Measurements from ENCODE around the gene ATXN1.

ATXN1 gene

GRCh38 chr6:16700202-16700915 lies 60.9 kb downstream of the ATXN1 start:
- ChIA-PET CTCF (interaction anchor here (0.7 kb wide), 1 partner anchor 46 kb away, joined by 3 read pairs; no protein-coding TSS in a partner anchor), POLR2A (no interaction called here)
- Histone ChIP-seq H3K4me1 (ENCODE audit: control insufficient read depth, insufficient read depth, low read length) (peaks cover 39% of the 10 kb centered on the region), H3K36me3 (ENCODE audit: control insufficient read depth in 2 of 2, insufficient read depth in 1 of 2, low read length in 2 of 2) (no peaks in the 10 kb centered on the region), H3K27ac (ENCODE audit: extremely low read depth, low read depth, low read length) (no peak overlapping the region; the same call in 1 of the 2 replicates), H3K9me3 (ENCODE audit: control insufficient read depth, insufficient read depth, low read depth, low read length) (no peaks in the 10 kb centered on the region), H3K4me3 (ENCODE audit: low read depth, low read length) (no peak overlapping the region)
- no peak for TF ChIP-seq ZNF266 (tag by site-specific recombination; IDR thresholded peaks at IDR 0.05; ENCODE audit: low read depth)
- TF ChIP-seq ZBTB17 (tag by site-specific recombination; IDR thresholded peaks at IDR 0.05) = peak; percentile 15; the same call in 1 of the 2 replicates
- TF ChIP-seq ZNF600 (tag by site-specific recombination; IDR thresholded peaks at IDR 0.05) = peak; percentile 78
- TF ChIP-seq ZFHX2 (tag by site-specific recombination; conservative IDR thresholded peaks at IDR 0.05) = peak; percentile 58; the same call in 1 of the 2 replicates
- no peak for TF ChIP-seq ZNF830 (tag by site-specific recombination; IDR thresholded peaks at IDR 0.05; ENCODE audit: low read depth)
- TF ChIP-seq ZNF423 (tag by site-specific recombination; IDR thresholded peaks at IDR 0.05) = no peak
- TF ChIP-seq ZNF658 (tag by site-specific recombination; IDR thresholded peaks at IDR 0.05) = no peak
- TF ChIP-seq GLIS2 (tag by site-specific recombination; IDR thresholded peaks at IDR 0.05) = no peak
- no peak for TF ChIP-seq REPIN1 (tag by site-specific recombination; IDR thresholded peaks at IDR 0.05; ENCODE audit: low read depth)
- TF ChIP-seq RBAK (tag by site-specific recombination; IDR thresholded peaks at IDR 0.05) = no peak
- peak; percentile 2; the same call in 1 of the 2 replicates for TF ChIP-seq TCF7L2 (IDR thresholded peaks at IDR 0.05; ENCODE audit: borderline replicate concordance, low read depth, low read length)
- peak; percentile 57 for TF ChIP-seq ZNF341 (tag by site-specific recombination; IDR thresholded peaks at IDR 0.05; ENCODE audit: low read depth)

- POLR2A ChIA-PET = interaction anchor here (1.4 kb wide), 1 partner anchor 64 kb away, joined by 6 read pairs; no protein-coding TSS in a partner anchor
- H3K36me3 ChIP-seq (ENCODE audit: control insufficient read depth in 2 of 2, insufficient read depth in 1 of 2, low read length in 2 of 2) = no peaks in the 10 kb centered on the region
- no peak overlapping the region for H3K4me3 ChIP-seq (ENCODE audit: low read depth, low read length)
- H3K9me3 ChIP-seq (ENCODE audit: control insufficient read depth, insufficient read depth, low read depth, low read length) = no peaks in the 10 kb centered on the region
- H3K4me1 ChIP-seq (ENCODE audit: control insufficient read depth, insufficient read depth, low read length) = peaks cover 32% of the 10 kb centered on the region
- TF ChIP-seq PRDM6 (tag by site-specific recombination; IDR thresholded peaks at IDR 0.05) (peak; percentile 64), ZSCAN4 (tag by site-specific recombination; IDR thresholded peaks at IDR 0.05) (no peak), ZBTB17 (tag by site-specific recombination; IDR thresholded peaks at IDR 0.05) (0 out of 2 replicates have a peak, but pooled peaks have one; percentile 13), ZNF10 (tag by site-specific recombination; IDR thresholded peaks at IDR 0.05) (peak; percentile 56; the same call in 1 of the 2 replicates)
- no peak overlapping the region; the same call in 1 of the 2 replicates for H3K27ac ChIP-seq (ENCODE audit: extremely low read depth, low read depth, low read length)
- CTCF ChIA-PET = interaction anchor here (0.6 to 1.3 kb wide), 5 partner anchors 9 to 65 kb away, joined by 3 to 6 read pairs (median 3); partner anchors contain the start of gene ATXN1
These were observed 62.0 kb downstream of the ATXN1 start for GRCh38 chr6:16698997-16699868.

- H3K4me1 ChIP-seq (ENCODE audit: control insufficient read depth, insufficient read depth, low read length) = peaks cover 29% of the 10 kb centered on the region
- no peaks in the 10 kb centered on the region for H3K36me3 ChIP-seq (ENCODE audit: control insufficient read depth in 2 of 2, insufficient read depth in 1 of 2, low read length in 2 of 2)
- POLR2A ChIA-PET = interaction anchor here (0.6 to 1.4 kb wide), 2 partner anchors 9 to 65 kb away, joined by 6 to 7 read pairs; no protein-coding TSS in a partner anchor
- no peak overlapping the region for H3K4me3 ChIP-seq (ENCODE audit: low read depth, low read length)
- TF ChIP-seq WT1 (tag by site-specific recombination; IDR thresholded peaks at IDR 0.05) = peak; percentile 71
- TF ChIP-seq PBX3 (CRISPR knock-in tag; IDR thresholded peaks at IDR 0.05) = no peak
- 0 out of 2 replicates have a peak, but pooled peaks have one; percentile 14 for TF ChIP-seq SP7 (tag by site-specific recombination; IDR thresholded peaks at IDR 0.05)
- TF ChIP-seq OSR2 (tag by site-specific recombination; IDR thresholded peaks at IDR 0.05) = peak; percentile 80
- TF ChIP-seq PRDM6 (tag by site-specific recombination; IDR thresholded peaks at IDR 0.05) = peak; percentile 44; the same call in 1 of the 2 replicates
- TF ChIP-seq KLF1 (tag by site-specific recombination; IDR thresholded peaks at IDR 0.05) = peak; percentile 41; the same call in 1 of the 2 replicates
- CTCF ChIA-PET = interaction anchor here (0.6 to 1.0 kb wide), 5 partner anchors 38 to 78 kb away, joined by 3 to 4 read pairs (median 3); no protein-coding TSS in a partner anchor
- H3K27ac ChIP-seq (ENCODE audit: extremely low read depth, low read depth, low read length) = no peak overlapping the region
- H3K9me3 ChIP-seq (ENCODE audit: control insufficient read depth, insufficient read depth, low read depth, low read length) = no peaks in the 10 kb centered on the region
These were observed 63.1 kb downstream of the ATXN1 start for GRCh38 chr6:16698162-16698533.
